ENCODE results near the gene MED16. TPM values are rescaled to one million over a fixed set of nuclear protein-coding genes. Genes with fewer than 3 reads are reported as not detected.

The MED16 gene
- total and polyA plus RNA-seq, 2 of the 13 experiments (the other 11 are each of a cell fraction or from before 2014, with no cell fraction given), result 13.3 to 14.8 TPM

GRCh38 chr19:858868-859843 is 33.8 kb downstream of the MED16 start, which contains the start of gene CFD (continued):
- TF ChIP-seq ELK4 (CRISPR knock-in tag; IDR thresholded peaks at IDR 0.05; ENCODE audit: borderline replicate concordance) (no peak), HMG20A (CRISPR knock-in tag; IDR thresholded peaks at IDR 0.05; ENCODE audit: borderline replicate concordance) (no peak), NRL (CRISPR knock-in tag; IDR thresholded peaks at IDR 0.05; ENCODE audit: borderline replicate concordance) (0 out of 2 replicates have a peak, but pooled peaks have one; percentile 42), SP140L (CRISPR knock-in tag; IDR thresholded peaks at IDR 0.05; ENCODE audit: borderline replicate concordance) (no peak), POLR2AphosphoS2 (IDR thresholded peaks at IDR 0.05; ENCODE audit: low read depth, low read length) (no peak), ZNF335 (CRISPR knock-in tag; IDR thresholded peaks at IDR 0.05) (no peak), NFRKB (IDR thresholded peaks at IDR 0.05) (no peak), ARNT2 (CRISPR knock-in tag; IDR thresholded peaks at IDR 0.05; ENCODE audit: low read depth) (no peak), PATZ1 (CRISPR knock-in tag; IDR thresholded peaks at IDR 0.05) (peak; percentile 62), ZNF501 (CRISPR knock-in tag; IDR thresholded peaks at IDR 0.05) (0 out of 2 replicates have a peak, but pooled peaks have one; percentile 13), GABPB1 (CRISPR knock-in tag; IDR thresholded peaks at IDR 0.05) (no peak; the same call in 1 of the 2 replicates), ZNF607 (CRISPR knock-in tag; IDR thresholded peaks at IDR 0.05; ENCODE audit: borderline replicate concordance) (no peak), PLSCR1 (CRISPR knock-in tag; IDR thresholded peaks at IDR 0.05; ENCODE audit: borderline replicate concordance) (no peak), SP4 (CRISPR knock-in tag; IDR thresholded peaks at IDR 0.05) (no peak), ZNF280B (CRISPR knock-in tag; IDR thresholded peaks at IDR 0.05; ENCODE audit: borderline replicate concordance) (0 out of 2 replicates have a peak, but pooled peaks have one; percentile 40), ZNF749 (CRISPR knock-in tag; IDR thresholded peaks at IDR 0.05; ENCODE audit: borderline replicate concordance) (no peak), PLRG1 (conservative IDR thresholded peaks at IDR 0.05) (no peak), SP1 (IDR thresholded peaks at IDR 0.05) (no peak), SP1 (CRISPR knock-in tag; IDR thresholded peaks at IDR 0.05) (peak; percentile 38; the same call in 1 of the 2 replicates), DZIP1 (CRISPR knock-in tag; IDR thresholded peaks at IDR 0.05) (no peak), SP2 (CRISPR knock-in tag; IDR thresholded peaks at IDR 0.05) (no peak)
